C4-2B (cell line): ENCODE data around the gene FAM53B.

Experiments
- CTCF ChIP-seq: fragments of 450-650 bp; conservative IDR thresholded peaks from 2 replicates; pipeline ENCODE4 v1.5.1; 2017; ENCODE audit warnings: mild to moderate bottlenecking
- ZFX ChIP-seq: fragments of 450-650 bp; IDR thresholded peaks from 2 replicates; pipeline ENCODE4 v1.6.1; 2017

DNA sequence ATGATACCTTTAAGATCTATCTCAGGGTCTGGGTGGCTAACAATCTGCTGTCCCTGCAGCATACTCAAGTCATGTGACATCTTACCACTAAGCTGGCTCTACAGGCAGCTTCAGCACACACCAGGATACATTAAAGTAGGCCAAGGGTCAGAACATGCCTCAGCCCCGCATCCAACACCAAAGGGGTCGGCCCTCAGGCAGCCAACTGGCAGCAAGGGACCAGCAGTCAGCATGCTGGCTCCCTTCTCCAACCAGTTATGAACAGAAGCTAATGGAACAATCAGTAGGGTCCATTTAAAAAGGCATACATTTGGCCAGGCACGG, 37.1 kb downstream of the FAM53B start:
- TF ChIP-seq CTCF = no peak
- no peak for TF ChIP-seq ZFX
